Activated CD4-positive, CD25-positive, alpha-beta regulatory T cell treated with anti-CD3 and anti-CD28 coated beads, Interleukin-2, amount 50 U/mL, for 16 hours (primary cell): ENCODE results near the gene APPL2.
"Not testable (repeated sequence)": the region's sequence is repeated elsewhere in the genome, so short reads cannot be mapped to it uniquely, and the experiment has no call there.

Experiments
- DNase-seq: peaks from one replicate; pipeline ENCODE4 v3.0.0-alpha.2; 2020; ENCODE audit warnings: low read depth, low spot score

APPL2 gene

DNA sequence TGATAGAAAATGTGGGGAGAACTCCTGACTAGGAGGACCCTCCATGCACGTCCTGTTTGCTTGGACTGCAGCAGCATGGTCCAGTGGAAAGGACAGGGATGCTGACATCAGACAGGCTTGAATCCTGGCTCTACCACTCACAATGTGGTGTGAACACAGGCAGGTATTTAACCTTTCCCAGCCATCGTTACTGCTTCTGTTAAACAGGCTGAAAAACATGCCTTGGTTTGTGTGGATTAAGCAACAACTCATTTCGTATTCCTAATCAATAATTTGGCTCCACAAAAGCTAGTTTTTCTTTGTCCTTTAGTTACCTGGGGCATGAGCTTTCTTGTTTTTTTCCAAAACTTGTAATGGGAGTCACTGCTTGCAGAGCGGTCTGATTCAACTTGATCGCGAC, 41.0 kb downstream of the APPL2 start:
- DNase-seq = no peak

DNA sequence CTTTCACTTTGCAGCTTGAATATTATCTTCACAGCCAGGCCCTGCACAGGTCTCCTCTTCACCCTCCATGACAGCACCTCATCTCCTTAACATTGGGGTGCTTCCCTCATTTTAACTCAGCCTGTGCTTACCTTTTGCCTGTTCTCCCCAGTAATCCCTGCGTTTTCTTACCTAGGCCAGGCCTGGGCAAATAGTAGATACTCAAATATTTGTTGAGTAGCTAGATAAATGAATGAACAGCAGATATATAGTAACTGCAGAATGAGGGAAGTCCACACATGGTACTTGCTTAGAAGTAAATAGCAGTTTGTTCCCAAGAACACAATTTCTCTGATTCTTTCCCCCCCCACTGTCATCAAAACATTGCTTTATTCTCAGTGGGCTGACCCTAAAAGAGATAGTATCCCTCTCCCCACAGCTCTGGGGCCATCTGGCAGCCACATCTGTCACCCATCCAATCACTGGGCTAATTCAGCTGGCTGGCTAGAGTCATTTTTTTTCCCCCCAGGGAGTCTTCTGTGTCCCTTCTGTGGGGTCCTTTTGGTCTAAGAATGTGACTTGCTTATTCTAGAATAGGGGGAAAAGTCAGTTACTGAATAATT, 43.2 kb downstream of the APPL2 start:
- no peak for DNase-seq

- DNase-seq = no peak
These were observed 45.4 kb downstream of the APPL2 start for GRCh38 chr12:105190530-105190929.

- DNase-seq = no peak
These were observed 46.7 kb downstream of the APPL2 start for GRCh38 chr12:105189293-105189692.

DNA sequence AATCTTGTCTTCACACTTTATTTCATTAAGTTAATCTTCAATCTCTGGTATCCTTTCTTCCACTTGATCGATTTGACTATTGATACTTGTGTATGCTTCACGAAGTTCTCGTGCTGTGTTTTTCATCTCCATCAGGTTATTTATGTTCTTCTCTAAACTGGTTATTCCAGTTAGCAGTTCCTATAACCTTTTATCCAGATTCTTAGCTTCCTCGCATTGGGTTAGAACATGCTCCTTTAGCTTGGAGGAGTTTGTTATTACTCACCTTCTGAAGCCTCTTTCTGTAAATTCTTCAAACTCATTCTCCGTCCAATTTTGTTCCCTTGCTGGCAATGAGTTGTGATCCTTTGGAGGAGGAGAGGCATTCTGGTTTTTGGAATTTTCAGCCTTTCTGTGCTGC, 52.0 kb downstream of the APPL2 start:
- DNase-seq = not testable (repeated sequence)

DNA sequence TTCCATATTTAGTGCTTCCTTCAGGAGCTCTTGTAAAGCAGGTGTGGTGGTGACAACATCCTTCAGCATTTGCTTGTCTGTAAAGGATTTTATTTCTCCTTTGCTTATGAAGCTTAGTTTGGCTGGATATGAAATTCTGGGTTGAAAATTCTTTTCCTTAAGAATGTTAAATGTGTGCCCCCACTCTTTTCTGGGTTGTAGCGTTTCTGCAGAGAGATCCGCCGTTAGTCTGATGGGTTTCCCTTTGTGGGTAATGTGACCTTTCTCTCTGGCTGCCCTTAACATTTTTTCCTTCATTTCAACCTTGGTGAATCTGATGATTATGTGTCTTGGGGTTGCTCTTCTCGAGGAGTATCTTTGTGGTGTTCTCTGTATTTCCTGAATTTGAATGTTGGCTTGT, 52.6 kb downstream of the APPL2 start:
- DNase-seq = not testable (repeated sequence)

DNA sequence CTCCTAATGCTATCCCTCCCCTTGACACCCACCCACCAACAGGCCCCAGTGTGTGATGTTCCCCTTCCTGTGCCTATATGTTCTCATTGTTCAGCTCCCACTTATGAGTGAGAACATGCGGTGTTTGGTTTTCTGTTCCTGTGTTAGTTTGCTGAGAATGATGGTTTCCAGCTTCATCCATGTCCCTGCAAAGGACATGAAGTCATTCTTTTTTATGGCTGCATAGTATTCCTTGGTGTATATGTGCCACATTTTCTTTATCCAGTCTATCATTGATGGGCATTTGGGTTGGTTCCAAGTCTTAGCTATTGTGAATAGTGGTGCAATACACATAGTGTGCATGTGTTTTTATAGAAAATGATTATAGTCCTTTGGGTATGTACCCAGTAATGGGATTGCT, 56.9 kb downstream of the APPL2 start:
- not testable (repeated sequence) for DNase-seq

- DNase-seq = no peak
These were observed 58.8 kb downstream of the APPL2 start for GRCh38 chr12:105177208-105177607.

GRCh38 chr12:105175397-105175990, 60.5 kb downstream of the APPL2 start:
- DNase-seq = no peak

DNA sequence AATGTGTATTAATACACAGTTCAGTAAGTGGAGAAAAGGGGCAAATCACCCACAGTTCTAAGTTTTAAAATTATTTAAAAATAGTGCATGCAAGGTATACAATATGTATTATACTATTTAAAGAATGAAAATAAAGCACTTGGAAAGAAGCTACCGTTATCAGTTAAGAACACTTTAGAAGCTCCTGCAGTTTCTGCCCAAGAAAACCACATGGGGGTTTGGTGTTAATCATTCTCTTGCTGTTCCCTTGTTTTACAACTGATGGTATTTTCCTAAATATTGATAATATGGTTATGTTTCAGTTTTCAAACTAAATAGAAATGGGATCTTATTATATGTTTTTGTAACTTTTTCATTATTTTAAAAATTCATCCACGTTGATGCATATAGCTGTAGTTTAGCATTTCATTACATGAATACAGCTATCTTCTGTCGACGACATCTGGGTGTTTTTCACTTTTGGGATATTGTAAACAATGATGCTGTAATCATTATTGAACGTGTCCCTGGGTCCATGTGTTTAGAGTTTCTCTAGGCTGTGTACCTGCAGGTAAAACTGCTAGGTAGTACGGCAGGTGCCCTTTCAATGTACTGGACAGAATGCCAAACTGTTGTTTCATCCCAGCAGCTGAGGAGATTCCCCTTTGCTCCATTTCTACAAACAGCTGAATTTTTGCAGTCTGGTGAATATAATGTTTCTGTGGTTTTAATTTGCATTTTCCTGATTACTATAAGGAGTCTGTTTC, 64.1 kb downstream of the APPL2 start:
- DNase-seq = no peak

GRCh38 chr12:105170139-105170538, 65.8 kb downstream of the APPL2 start:
- no peak for DNase-seq

GRCh38 chr12:105168006-105168405, 68.0 kb downstream of the APPL2 start:
- DNase-seq = no peak

- no peak for DNase-seq
These were observed 68.6 kb downstream of the APPL2 start for GRCh38 chr12:105167346-105167745.

GRCh38 chr12:105166736-105167135, 69.2 kb downstream of the APPL2 start:
- DNase-seq = no peak

DNA sequence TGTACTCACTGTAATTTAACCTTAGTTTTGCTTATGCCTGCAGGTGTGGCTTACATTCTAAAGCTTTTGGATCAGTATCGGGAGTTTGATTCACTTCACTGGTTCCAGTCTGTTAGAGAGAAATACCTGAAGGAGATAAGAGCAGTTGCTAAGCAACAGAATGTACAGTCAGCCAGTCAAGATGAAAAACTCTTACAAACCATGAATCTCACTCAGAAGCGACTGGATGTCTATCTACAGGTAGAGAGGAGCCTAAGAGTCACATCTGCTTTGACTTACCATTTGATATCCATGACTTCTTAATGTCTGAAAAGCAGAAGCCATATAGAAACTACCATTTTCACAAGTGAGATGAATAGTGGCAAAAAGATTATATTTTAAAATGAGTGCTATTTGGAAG, 71.9 kb downstream of the APPL2 start:
- DNase-seq = no peak

DNA sequence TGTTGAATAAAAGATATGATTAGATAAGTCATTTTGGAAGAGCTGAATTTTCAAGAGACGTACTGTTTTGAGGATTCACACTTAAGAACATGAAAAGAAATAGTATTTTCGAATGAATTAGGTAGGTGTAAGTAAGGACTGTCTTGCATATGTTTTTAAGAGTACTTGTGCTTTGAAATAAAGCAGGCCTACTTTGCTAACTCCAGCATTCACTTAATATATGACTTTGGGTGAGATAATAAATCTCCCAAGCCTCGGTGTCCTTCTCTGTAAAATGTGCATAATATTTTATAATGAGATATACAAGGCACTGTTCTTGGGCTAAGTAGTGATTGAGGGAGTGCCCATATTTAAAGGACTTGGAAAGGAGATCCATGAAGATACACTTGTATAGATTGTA, 73.8 kb downstream of the APPL2 start:
- DNase-seq = no peak

DNA sequence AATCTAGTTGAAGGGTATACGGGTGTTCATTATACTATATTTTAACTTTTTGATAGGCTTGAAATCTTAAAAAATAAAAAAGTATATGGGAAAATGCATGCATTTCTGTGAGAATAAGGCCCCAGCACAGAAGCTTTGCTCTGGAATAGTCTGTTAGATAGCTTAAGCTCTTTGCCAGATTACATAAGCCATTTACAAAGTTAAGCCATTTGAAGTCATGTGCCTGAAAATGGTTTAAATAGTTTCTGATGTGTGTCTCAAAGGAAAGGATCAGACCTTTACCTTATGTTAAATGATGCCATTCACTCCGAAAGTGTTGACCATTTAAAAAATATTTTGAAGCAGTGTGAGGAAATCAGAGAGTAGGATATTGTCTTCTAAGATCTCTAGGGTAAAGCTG, 77.1 kb downstream of the APPL2 start:
- DNase-seq = no peak

- DNase-seq = no peak
These were observed 78.4 kb downstream of the APPL2 start for GRCh38 chr12:105157606-105158005.

DNA sequence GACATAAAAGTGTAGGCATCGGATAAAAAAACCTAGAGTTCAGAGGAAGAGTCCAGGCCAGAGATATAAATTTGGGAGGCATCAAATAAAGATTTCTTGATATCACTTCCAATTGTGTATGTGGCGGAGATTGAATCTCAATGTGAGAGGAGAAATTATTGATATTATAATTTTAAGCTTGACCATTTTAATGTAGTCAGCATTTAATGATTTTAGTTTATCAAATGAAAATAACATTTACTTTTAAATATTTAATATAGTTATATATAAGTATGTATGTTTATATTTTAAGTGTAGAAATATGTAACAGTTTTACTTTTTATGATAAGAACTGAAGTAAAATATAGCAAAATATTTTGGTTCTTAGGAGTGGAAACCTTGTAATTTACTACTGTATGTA, 79.7 kb downstream of the APPL2 start:
- DNase-seq = no peak

GRCh38 chr12:105142259-105142658, 93.7 kb downstream of the APPL2 start:
- no peak for DNase-seq

DNA sequence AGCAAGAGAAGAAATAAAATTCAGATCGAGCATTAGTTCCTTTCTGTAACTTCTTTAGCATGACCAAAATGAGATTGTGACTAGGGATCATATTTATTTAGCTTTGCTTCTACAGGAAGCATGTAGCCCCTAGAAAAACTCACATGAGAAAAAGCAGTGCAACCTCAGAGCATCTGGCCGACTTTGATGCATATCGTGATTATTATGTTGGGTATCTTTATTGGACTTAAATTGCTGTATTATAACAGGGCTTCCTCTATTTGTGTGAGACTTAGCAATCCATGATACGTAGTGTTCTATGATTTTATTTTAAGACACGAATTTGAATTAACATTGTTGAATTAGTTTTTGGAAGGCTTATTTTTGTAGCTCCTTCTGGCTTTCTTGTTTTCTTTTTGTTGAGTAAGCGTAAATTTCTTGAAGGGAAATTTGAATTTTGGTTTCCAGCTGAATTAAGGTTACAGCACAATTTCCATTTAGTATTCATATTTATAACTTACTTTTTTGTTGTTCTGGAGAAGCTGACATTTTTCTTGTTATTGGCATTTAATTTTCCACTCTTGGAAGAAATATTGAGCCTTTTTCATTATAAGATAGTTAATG, 94.6 kb downstream of the APPL2 start:
- no peak for DNase-seq

DNA sequence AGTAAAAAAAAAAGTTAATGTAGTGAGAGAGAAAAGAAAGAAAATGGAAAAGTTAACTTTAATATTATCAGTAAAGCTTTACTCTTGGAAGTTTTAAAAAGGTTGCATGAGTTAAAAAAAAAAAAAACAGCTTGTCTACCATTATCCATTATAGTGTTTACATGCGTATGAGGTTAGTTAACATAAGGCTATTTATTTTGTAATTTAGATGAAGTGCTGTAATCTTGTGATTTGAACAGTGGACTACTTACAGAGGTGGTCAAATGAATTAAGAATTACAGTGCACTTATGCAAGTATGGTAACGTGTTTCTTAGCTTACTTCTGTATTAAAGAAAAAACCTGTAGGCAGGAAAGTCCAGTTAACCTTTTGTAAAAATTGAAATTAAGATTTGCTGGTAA, 97.7 kb downstream of the APPL2 start:
- DNase-seq = no peak
